ENCODE data around the gene EIF4B.
A peak's percentile ranks its signal among the peaks of the same experiment; 100 is the strongest.

The EIF4B gene

DNA sequence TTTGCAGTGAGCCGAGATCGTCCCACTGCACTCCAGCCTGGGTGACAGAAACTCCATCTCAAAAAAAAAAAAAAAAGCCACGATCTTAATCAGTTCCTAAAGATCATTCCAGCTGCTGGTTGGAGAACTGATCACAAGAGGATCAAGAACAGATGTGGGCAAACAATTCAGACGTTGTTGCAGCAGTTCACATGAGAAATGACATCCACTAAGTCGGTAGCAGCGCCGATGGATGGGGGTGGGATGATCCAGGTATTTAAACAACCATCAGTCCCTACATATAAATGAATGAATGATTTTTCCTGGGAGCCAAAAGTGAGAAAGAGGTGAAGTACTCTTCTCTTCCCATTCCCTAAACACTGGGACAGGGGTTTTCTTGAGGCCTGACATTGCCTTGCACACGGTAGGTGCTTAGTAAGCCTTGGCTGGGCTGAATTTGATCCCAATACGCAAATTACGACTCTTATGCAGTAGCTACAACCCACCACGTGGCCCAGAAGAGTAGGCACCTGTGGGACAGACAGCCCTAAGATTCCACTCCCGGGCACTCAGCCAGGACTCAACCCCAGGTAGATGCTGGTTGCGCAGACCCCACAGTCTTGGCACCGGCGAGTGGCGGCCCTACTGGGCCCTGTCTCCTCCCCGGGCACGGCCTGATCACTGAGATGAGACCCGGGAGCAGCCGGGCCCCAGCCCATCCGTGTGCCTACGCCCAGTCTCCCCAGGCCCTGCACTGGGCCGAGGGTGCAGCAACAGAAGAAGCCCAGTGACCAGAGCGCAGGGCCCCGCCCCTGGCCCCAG lies 72.4 kb downstream of the EIF4B start:
- Histone ChIP-seq H4K5ac (ENCODE audit: low read length) (no peak overlapping the region), H3K4me2 (ENCODE audit: low read length) (peak overlapping the region; percentile 59), H2BK120ac (ENCODE audit: low read depth, low read length) (no peak overlapping the region), H3K56ac (ENCODE audit: low read length) (peak overlapping the region; percentile 83), H3K4me3 (ENCODE audit: low read length) (peak overlapping the region; percentile 31), H3K79me1 (ENCODE audit: low read length) (no peaks in the 10 kb centered on the region), H3K4me1 (ENCODE audit: control insufficient read depth, low read depth, low read length) (peaks cover 2% of the 10 kb centered on the region), H3K18ac (ENCODE audit: low read length) (no peak overlapping the region), H2AK5ac (ENCODE audit: low read length) (no peak overlapping the region), H4K8ac (ENCODE audit: low read depth, low read length) (no peak overlapping the region), H3K27me3 (ENCODE audit: insufficient read depth, low read length, poor library complexity) (no peaks in the 10 kb centered on the region), H2BK15ac (replicated peaks; ENCODE audit: low read depth) (no peak overlapping the region), H3K27ac (ENCODE audit: low read depth, low read length) (peak overlapping the region; percentile 16), H3K4ac (ENCODE audit: low read depth, low read length) (peak overlapping the region; percentile 18), H3K79me2 (ENCODE audit: control insufficient read depth, insufficient read depth, low read length) (no peaks in the 10 kb centered on the region), H3K9ac (ENCODE audit: low read length) (peak overlapping the region; percentile 62), H3K23ac (ENCODE audit: low read length) (peak overlapping the region; percentile 15), H3K36me3 (ENCODE audit: control insufficient read depth, insufficient read depth, low read length) (no peaks in the 10 kb centered on the region), H2BK5ac (ENCODE audit: low read length) (no peak overlapping the region)
- WGBS (ENCODE audit: extremely low coverage, insufficient coverage, low lambda C conversion rate) = no CpG with 5 or more reads among the region's 25 CpGs
- DNase-seq = no peak

DNA sequence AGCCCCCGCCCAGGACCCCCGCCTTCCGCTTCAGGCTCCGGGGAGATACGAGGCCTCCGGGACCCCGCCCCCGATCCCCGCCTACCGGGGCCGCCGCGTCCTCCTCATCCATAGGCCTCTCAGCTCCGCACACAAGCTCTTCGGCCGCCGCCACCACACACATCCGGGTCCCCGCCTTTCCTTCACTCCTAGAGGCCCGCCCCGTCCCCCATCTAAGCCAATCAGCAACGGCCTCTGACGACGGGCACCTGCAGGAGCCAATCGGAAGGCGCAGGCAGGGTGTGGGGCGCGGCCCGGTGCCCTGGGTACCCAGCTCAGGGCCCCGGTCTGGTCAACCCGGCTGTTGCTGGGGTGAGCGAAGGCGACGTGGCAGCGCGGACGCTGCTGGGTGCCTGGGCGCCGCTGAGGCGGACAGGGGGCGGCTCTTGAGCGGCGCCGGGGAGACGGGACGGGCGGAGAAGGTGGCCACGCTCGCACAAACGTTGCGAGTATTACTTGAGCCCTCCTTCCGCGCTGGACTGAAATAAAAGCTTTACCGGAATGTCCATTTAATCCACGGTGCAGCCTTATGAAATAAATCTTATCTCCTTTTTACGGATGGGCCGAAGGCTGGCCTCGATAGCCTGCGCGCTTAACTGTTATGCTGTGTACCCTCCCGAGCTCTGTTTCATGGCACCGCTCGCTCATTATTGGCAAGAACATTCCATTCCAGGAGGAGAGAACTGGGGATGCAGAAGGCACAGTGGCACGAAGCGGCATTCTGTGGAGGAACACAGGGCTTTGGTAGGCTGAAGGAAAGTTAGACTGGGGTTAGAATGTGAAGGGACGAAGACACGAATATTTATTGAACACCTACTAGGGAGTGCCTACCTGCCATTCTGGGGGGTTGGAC lies 73.2 kb downstream of the EIF4B start, which contains the start of gene SPRYD3:
TSS of gene SPRYD3 (minus strand) at position 165 of the 892 bp plus-strand sequence. CDS start at position 108, 57 bp downstream.
- Histone ChIP-seq H3K23ac (ENCODE audit: low read length) (peak within 1 kb of the TSS; percentile 15), H4K5ac (ENCODE audit: low read length) (no peak within 1 kb of the TSS), H3K4ac (ENCODE audit: low read depth, low read length) (peak within 1 kb of the TSS; percentile 73), H3K79me2 (ENCODE audit: control insufficient read depth, insufficient read depth, low read length) (no peaks in the 10 kb centered on the region), H3K27ac (ENCODE audit: low read depth, low read length) (peak within 1 kb of the TSS; percentile 68), H3K56ac (ENCODE audit: low read length) (peak within 1 kb of the TSS; percentile 92), H3K27me3 (ENCODE audit: insufficient read depth, low read length, poor library complexity) (no peaks in the 10 kb centered on the region), H2BK15ac (replicated peaks; ENCODE audit: low read depth) (no peak within 1 kb of the TSS), H3K4me3 (ENCODE audit: low read length) (peak within 1 kb of the TSS; percentile 46), H2BK5ac (ENCODE audit: low read length) (no peak within 1 kb of the TSS), H3K36me3 (ENCODE audit: control insufficient read depth, insufficient read depth, low read length) (no peaks in the 10 kb centered on the region), H3K4me1 (ENCODE audit: control insufficient read depth, low read depth, low read length) (peaks cover 2% of the 10 kb centered on the region), H3K79me1 (ENCODE audit: low read length) (no peaks in the 10 kb centered on the region), H2BK120ac (ENCODE audit: low read depth, low read length) (no peak within 1 kb of the TSS), H2AK5ac (ENCODE audit: low read length) (no peak within 1 kb of the TSS), H3K18ac (ENCODE audit: low read length) (peak within 1 kb of the TSS; percentile 86), H4K8ac (ENCODE audit: low read depth, low read length) (no peak within 1 kb of the TSS), H3K4me2 (ENCODE audit: low read length) (peak within 1 kb of the TSS; percentile 59), H3K9ac (ENCODE audit: low read length) (peak within 1 kb of the TSS; percentile 85)
- DNase-seq = peak; percentile 97
- no CpG with 5 or more reads among the region's 67 CpGs for WGBS (ENCODE audit: extremely low coverage, insufficient coverage, low lambda C conversion rate)

DNA sequence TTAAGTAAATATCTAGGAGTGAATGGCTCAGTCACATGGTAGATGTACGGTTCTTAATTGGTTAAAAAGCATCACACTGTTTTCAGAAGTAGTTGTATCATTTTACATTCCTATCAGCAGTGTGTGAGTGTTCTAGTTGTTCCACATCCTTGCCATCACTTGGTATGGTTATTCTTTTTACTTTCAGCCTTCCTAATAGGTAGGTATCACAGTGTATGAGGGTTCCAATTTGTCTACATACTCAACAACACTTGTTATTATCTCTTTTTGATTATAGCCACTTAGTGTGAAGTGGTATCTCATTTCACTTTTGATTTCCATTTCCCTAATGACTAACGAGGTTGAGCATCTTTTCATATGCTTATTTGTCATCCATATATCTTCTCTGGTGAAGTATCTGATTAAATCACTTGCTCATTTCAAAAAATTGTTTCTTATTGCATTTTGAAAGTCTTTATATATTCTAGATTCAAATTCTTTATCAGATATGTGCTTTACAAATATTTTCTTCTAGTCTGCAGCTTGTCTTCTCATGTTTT lies 76.5 kb downstream of the EIF4B start:
- no peak overlapping the region for H2BK120ac ChIP-seq (ENCODE audit: low read depth, low read length)
- WGBS (ENCODE audit: extremely low coverage, insufficient coverage, low lambda C conversion rate) = no CpG with 5 or more reads among the region's 2 CpGs

DNA sequence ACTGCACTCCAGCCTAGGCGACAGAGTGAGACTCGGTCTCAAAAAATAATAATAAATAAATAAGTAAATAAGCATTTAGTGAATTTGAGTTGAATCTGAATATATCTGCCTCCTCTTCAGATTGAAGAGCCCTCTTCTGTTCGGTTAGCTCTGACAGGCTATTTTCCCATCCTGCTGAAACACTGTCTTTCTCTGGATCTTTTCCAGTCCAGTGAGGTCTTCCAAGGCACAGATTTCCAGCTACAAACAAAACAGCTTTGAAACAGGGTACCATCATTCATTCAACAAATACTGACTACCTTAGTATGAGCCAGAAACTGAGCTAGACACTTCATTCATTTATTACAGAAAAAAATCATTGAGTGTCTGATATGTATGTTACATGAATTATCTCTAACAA lies 80.1 kb downstream of the EIF4B start:
- Histone ChIP-seq H3K4me3 (ENCODE audit: low read length) (no peak overlapping the region), H3K4me2 (ENCODE audit: low read length) (no peak overlapping the region), H3K18ac (ENCODE audit: low read length) (no peak overlapping the region), H3K9ac (ENCODE audit: low read length) (no peak overlapping the region), H4K8ac (ENCODE audit: low read depth, low read length) (no peak overlapping the region), H3K79me1 (ENCODE audit: low read length) (no peaks in the 10 kb centered on the region), H3K4ac (ENCODE audit: low read depth, low read length) (no peak overlapping the region), H3K36me3 (ENCODE audit: control insufficient read depth, insufficient read depth, low read length) (no peaks in the 10 kb centered on the region), H4K5ac (ENCODE audit: low read length) (no peak overlapping the region), H2BK120ac (ENCODE audit: low read depth, low read length) (no peak overlapping the region), H3K27me3 (ENCODE audit: insufficient read depth, low read length, poor library complexity) (no peaks in the 10 kb centered on the region), H2AK5ac (ENCODE audit: low read length) (no peak overlapping the region), H3K27ac (ENCODE audit: low read depth, low read length) (no peak overlapping the region), H3K79me2 (ENCODE audit: control insufficient read depth, insufficient read depth, low read length) (no peaks in the 10 kb centered on the region), H3K4me1 (ENCODE audit: control insufficient read depth, low read depth, low read length) (no peaks in the 10 kb centered on the region), H3K23ac (ENCODE audit: low read length) (no peak overlapping the region), H2BK5ac (ENCODE audit: low read length) (no peak overlapping the region), H2BK15ac (replicated peaks; ENCODE audit: low read depth) (no peak overlapping the region), H3K56ac (ENCODE audit: low read length) (no peak overlapping the region)
- no peak for DNase-seq
- no CpG with 5 or more reads among the region's 3 CpGs for WGBS (ENCODE audit: extremely low coverage, insufficient coverage, low lambda C conversion rate)

More for the DNA sequence above, 76.5 kb downstream of the EIF4B start:
- no peak overlapping the region for H3K56ac ChIP-seq (ENCODE audit: low read length)
- H2AK5ac ChIP-seq (ENCODE audit: low read length) = no peak overlapping the region
- no peaks in the 10 kb centered on the region for H3K79me2 ChIP-seq (ENCODE audit: control insufficient read depth, insufficient read depth, low read length)
- no peak for DNase-seq
- no peak overlapping the region for H3K18ac ChIP-seq (ENCODE audit: low read length)
- no peaks in the 10 kb centered on the region for H3K27me3 ChIP-seq (ENCODE audit: insufficient read depth, low read length, poor library complexity)
- peaks cover 2% of the 10 kb centered on the region for H3K4me1 ChIP-seq (ENCODE audit: control insufficient read depth, low read depth, low read length)
- no peaks in the 10 kb centered on the region for H3K36me3 ChIP-seq (ENCODE audit: control insufficient read depth, insufficient read depth, low read length)
- H4K5ac ChIP-seq (ENCODE audit: low read length) = no peak overlapping the region
- no peaks in the 10 kb centered on the region for H3K79me1 ChIP-seq (ENCODE audit: low read length)
- no peak overlapping the region for H3K4me3 ChIP-seq (ENCODE audit: low read length)
- no peak overlapping the region for H3K4ac ChIP-seq (ENCODE audit: low read depth, low read length)
- H4K8ac ChIP-seq (ENCODE audit: low read depth, low read length) = no peak overlapping the region
- no peak overlapping the region for H3K27ac ChIP-seq (ENCODE audit: low read depth, low read length)
- H3K4me2 ChIP-seq (ENCODE audit: low read length) = no peak overlapping the region
- H3K23ac ChIP-seq (ENCODE audit: low read length) = no peak overlapping the region
- H2BK15ac ChIP-seq (replicated peaks; ENCODE audit: low read depth) = no peak overlapping the region
- no peak overlapping the region for H2BK5ac ChIP-seq (ENCODE audit: low read length)
- H3K9ac ChIP-seq (ENCODE audit: low read length) = no peak overlapping the region

DNA sequence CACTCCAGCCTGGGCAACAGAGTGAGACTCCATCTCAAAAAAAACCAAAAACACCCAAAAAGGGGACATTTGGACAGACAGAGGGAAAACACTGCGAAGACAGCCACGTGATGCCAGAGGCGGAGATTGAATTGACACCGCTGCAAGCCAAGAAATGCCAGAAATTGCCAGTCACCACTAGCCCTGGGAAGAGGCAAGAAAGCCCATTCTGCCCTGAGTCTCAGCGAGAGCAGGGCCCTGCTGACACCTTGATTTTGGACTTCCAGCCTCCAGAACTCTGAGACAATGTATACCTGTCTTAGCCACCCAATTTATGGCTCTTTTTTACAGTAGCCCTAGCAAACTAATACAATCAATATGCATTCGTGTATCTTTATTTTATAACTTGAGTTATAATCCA lies 83.8 kb downstream of the EIF4B start:
- no peak overlapping the region for H2BK15ac ChIP-seq (replicated peaks; ENCODE audit: low read depth)
- no peaks in the 10 kb centered on the region for H3K27me3 ChIP-seq (ENCODE audit: insufficient read depth, low read length, poor library complexity)
- H3K18ac ChIP-seq (ENCODE audit: low read length) = no peak overlapping the region
- H2BK120ac ChIP-seq (ENCODE audit: low read depth, low read length) = no peak overlapping the region
- H2AK5ac ChIP-seq (ENCODE audit: low read length) = no peak overlapping the region
- no CpG with 5 or more reads among the region's 6 CpGs for whole genome bisulfite sequencing (ENCODE audit: extremely low coverage, insufficient coverage, low lambda C conversion rate)
- no peak overlapping the region for H3K27ac ChIP-seq (ENCODE audit: low read depth, low read length)
- no peak overlapping the region for H3K4me3 ChIP-seq (ENCODE audit: low read length)
- DNase-seq = no peak
- no peaks in the 10 kb centered on the region for H3K79me2 ChIP-seq (ENCODE audit: control insufficient read depth, insufficient read depth, low read length)
- no peak overlapping the region for H2BK5ac ChIP-seq (ENCODE audit: low read length)
- no peak overlapping the region for H3K23ac ChIP-seq (ENCODE audit: low read length)
- no peaks in the 10 kb centered on the region for H3K36me3 ChIP-seq (ENCODE audit: control insufficient read depth, insufficient read depth, low read length)
- no peaks in the 10 kb centered on the region for H3K4me1 ChIP-seq (ENCODE audit: control insufficient read depth, low read depth, low read length)
- no peak overlapping the region for H4K5ac ChIP-seq (ENCODE audit: low read length)
- no peak overlapping the region for H3K4ac ChIP-seq (ENCODE audit: low read depth, low read length)
- H3K79me1 ChIP-seq (ENCODE audit: low read length) = no peaks in the 10 kb centered on the region
- H3K56ac ChIP-seq (ENCODE audit: low read length) = no peak overlapping the region
- no peak overlapping the region for H4K8ac ChIP-seq (ENCODE audit: low read depth, low read length)
- H3K9ac ChIP-seq (ENCODE audit: low read length) = no peak overlapping the region
- no peak overlapping the region for H3K4me2 ChIP-seq (ENCODE audit: low read length)
